HL-60 (cell line): ENCODE measurements around the gene KRTAP20-4.

Source experiments
- CTCF ChIP-seq: IDR thresholded peaks from one replicate; pipeline ENCODE4 v1.5.1; 2011; ENCODE audit warnings: low read length, control low read depth, inconsistent platforms; ENCODE audit not compliant: insufficient read depth
- REST ChIP-seq: IDR thresholded peaks from 2 replicates; pipeline ENCODE4 v1.6.1; 2012; ENCODE audit warnings: low read depth; ENCODE audit not compliant: insufficient replicate concordance

GRCh38 chr21:30605968-30606367, 14.5 kb upstream of the KRTAP20-4 start:
- TF ChIP-seq CTCF (no peak), REST (no peak)
